GM10248 (cell line): ENCODE data around the gene RPL26.
"Not testable (repeated sequence)": the region's sequence is repeated elsewhere in the genome, so short reads cannot be mapped to it uniquely, and the experiment has no call there.

ENCODE experiments used
- CTCF ChIA-PET: fragments of 300-600 bp; sonication (Branson Sonifier 250); formaldehyde crosslinking; extraction: SDS; loops from one replicate; lab custom pipeline; 2021; ENCODE audit warnings: antibody characterized with exemption; lab: Yijun Ruan, JAX
- POLR2A ChIA-PET: fragments of 350-650 bp; sonication (Branson Sonifier 250); formaldehyde crosslinking; extraction: SDS; loops from one replicate; lab custom pipeline; 2020; ENCODE audit warnings: antibody characterized with exemption; lab: Yijun Ruan, JAX
- DNase-seq: peaks from one replicate; pipeline ENCODE4 v3.0.0; 2012; ENCODE audit errors: extremely low spot score
- TF ChIP-seq, protein P1 (sequence below): IDR thresholded peaks from 2 replicates; pipeline ENCODE4 v1.5.1; 2012; ENCODE audit warnings: mild to moderate bottlenecking, low read depth; ENCODE audit errors: extremely low read depth, missing control alignments, control extremely low read depth

RPL26 gene

DNA sequence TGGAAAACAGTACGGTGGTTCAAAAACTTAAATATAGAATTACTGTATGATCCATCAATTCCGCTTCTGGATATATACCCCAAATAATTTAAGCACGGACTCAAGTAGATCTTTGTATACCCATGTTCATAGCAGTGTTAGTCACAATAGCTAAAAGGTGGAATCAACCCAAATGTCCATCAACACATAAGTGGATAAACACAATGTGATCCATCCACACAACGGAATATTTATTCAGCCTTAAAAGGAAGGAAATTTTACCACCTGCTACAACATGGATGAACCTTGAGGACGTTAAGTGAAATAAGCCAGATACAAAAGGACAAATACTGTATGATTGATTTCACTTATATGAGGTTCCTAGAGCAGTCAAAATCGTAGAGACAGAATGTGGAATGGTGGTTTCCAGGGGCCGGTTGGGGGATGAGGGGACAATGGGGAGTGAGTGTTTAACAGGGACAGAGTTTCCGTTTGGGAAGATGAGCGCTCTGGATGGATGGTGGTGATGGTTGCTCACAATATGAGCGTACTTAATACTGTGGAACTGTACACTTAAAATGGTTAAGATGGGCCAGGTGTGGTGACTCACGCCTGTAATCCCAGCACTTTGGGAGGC lies 20.0 kb upstream of the RPL26 start:
- ChIA-PET CTCF (interaction anchor here (1.8 kb wide), 1 partner anchor 8 kb away, joined by 5 read pairs; no protein-coding TSS in a partner anchor), POLR2A (no interaction called here)
- TF ChIP-seq, protein P1, sequence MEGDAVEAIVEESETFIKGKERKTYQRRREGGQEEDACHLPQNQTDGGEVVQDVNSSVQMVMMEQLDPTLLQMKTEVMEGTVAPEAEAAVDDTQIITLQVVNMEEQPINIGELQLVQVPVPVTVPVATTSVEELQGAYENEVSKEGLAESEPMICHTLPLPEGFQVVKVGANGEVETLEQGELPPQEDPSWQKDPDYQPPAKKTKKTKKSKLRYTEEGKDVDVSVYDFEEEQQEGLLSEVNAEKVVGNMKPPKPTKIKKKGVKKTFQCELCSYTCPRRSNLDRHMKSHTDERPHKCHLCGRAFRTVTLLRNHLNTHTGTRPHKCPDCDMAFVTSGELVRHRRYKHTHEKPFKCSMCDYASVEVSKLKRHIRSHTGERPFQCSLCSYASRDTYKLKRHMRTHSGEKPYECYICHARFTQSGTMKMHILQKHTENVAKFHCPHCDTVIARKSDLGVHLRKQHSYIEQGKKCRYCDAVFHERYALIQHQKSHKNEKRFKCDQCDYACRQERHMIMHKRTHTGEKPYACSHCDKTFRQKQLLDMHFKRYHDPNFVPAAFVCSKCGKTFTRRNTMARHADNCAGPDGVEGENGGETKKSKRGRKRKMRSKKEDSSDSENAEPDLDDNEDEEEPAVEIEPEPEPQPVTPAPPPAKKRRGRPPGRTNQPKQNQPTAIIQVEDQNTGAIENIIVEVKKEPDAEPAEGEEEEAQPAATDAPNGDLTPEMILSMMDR, result no peak
- no peak for DNase-seq

DNA sequence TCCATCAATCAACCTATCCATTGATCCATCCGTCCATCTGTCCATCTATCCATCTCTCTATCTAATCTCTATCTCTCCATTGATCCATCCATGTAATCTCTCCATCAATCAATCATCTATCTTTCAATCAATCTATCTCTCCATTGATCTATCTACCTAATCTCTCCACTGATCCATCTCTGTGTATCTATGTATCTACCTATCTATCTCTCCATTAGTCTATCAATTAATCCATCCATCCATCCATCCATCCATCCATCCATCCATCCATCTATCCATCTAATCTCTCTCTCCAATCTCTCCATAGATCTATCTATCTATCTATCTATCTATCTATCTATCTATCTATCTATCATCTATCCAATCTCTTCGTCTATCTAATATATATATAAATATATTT lies 18.1 kb upstream of the RPL26 start:
- CTCF ChIA-PET, result interaction anchor here (1.8 kb wide), 1 partner anchor 10 kb away, joined by 5 read pairs; no protein-coding TSS in a partner anchor
- TF ChIP-seq, protein P1, result no peak
- no peak for DNase-seq
- POLR2A ChIA-PET, result no interaction called here

GRCh38 chr17:8398980-8399379 lies 16.0 kb upstream of the RPL26 start:
- no peak for DNase-seq
- ChIA-PET POLR2A (no interaction called here), CTCF (interaction anchor here (1.1 to 1.5 kb wide), 2 partner anchors 15 to 17 kb away, joined by 3 to 4 read pairs; no protein-coding TSS in a partner anchor)
- TF ChIP-seq, protein P1, result no peak

DNA sequence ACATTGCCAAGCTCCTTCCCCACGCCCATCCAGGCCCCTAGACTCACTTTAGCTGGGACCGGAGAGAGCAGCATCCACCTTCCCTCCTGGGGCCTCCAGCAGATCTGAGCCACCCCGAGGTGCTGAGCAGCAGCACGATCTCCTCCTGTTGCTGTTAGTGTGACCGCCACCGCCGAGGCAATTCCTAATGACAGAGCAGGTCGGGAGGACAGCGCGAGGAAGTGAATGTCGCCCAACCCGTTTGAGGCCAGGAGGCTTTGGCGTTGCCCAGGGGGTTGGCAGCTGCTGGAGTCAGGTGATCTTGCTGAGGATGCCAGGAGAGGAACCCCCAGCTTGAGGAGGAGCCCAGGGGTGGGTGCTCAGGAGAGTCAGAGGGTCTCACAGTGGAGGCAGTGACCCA lies 14.6 kb upstream of the RPL26 start, which contains the start of gene RNF222:
TSS of gene RNF222 (minus strand) at position 192 of the 400 bp plus-strand sequence. CDS start 4,366 bp downstream, outside the sequence.
- TF ChIP-seq, protein P1, result no peak
- ChIA-PET POLR2A (interaction anchor here (0.6 kb wide), 1 partner anchor 61 kb away, joined by 4 read pairs; no protein-coding TSS in a partner anchor), CTCF (interaction anchor here (1.0 to 1.9 kb wide), 3 partner anchors 10 to 388 kb away, joined by 3 to 6 read pairs (median 3); no protein-coding TSS in a partner anchor)
- DNase-seq, result no peak

GRCh38 chr17:8394497-8394896 lies 11.5 kb upstream of the RPL26 start:
- DNase-seq, result not testable (repeated sequence)
- CTCF ChIA-PET, result interaction anchor here (4.1 to 4.7 kb wide), 2 partner anchors 11 to 16 kb away, joined by 15 to 21 read pairs; no protein-coding TSS in a partner anchor
- POLR2A ChIA-PET, result interaction anchor here (0.7 kb wide), 1 partner anchor 427 kb away, joined by 4 read pairs; no protein-coding TSS in a partner anchor

- no peak for DNase-seq
- TF ChIP-seq, protein P1, result no peak
- CTCF ChIA-PET, result interaction anchor here (1.9 to 4.7 kb wide), 3 partner anchors 10 to 17 kb away, joined by 4 to 21 read pairs (median 15); partner anchors contain the start of gene KRABD2
- POLR2A ChIA-PET, result interaction anchor here (0.7 kb wide), 1 partner anchor 428 kb away, joined by 4 read pairs; no protein-coding TSS in a partner anchor
These were observed 10.7 kb upstream of the RPL26 start for GRCh38 chr17:8393470-8394231.
